Subcutaneous adipose tissue (tissue), 4 donors: ENCODE data around the gene TTC21A. TPM values are rescaled to one million over a fixed set of nuclear protein-coding genes. Genes with fewer than 3 reads are reported as not detected.

Source experiments
- CTCF ChIP-seq: fragments of 450-650 bp; IDR thresholded peaks from one replicate; pipeline ENCODE4 v1.5.1; 2016; ENCODE audit warnings: low read depth, mild to moderate bottlenecking, control low read depth, antibody characterized with exemption, moderate library complexity
- total RNA-seq, 4 donors: library from RNA; depleted of rRNA; stranded (reverse); fragments of >200 nt; gene quantifications; one replicate each; pipeline ENCODE4 v1.1.0, GENCODE V29; 2016

TTC21A gene
- total RNA-seq, 4 donors from 2014 or later, result 3.3 to 11.1 (median 7.4) TPM

- TF ChIP-seq CTCF, result no peak
Observed at GRCh38 chr3:39180183-39180545, 72.7 kb downstream of the TTC21A start.

GRCh38 chr3:39180546-39181346 is 73.3 kb downstream of the TTC21A start:
- no peak for TF ChIP-seq CTCF

- no peak for TF ChIP-seq CTCF
Observed at GRCh38 chr3:39181408-39182335, 74.2 kb downstream of the TTC21A start.

GRCh38 chr3:39183211-39184080 is 76.0 kb downstream of the TTC21A start:
- no peak for TF ChIP-seq CTCF

- TF ChIP-seq CTCF, result no peak
Observed at GRCh38 chr3:39184081-39184967, 76.8 kb downstream of the TTC21A start.

- TF ChIP-seq CTCF, result no peak
Observed at GRCh38 chr3:39184968-39185285, 77.4 kb downstream of the TTC21A start.
